Neural cell (in vitro differentiated cells): Measurements from ENCODE around the gene LCNL1.

Experiments used
- EP300 ChIP-seq: fragments of 450-650 bp; conservative IDR thresholded peaks from 2 replicates; pipeline ENCODE4 v1.6.1; 2014; ENCODE audit warnings: antibody characterized with exemption, mild to moderate bottlenecking, moderate library complexity; ENCODE audit not compliant: poor library complexity, severe bottlenecking
- POLR2AphosphoS5 ChIP-seq: IDR thresholded peaks from 2 replicates; pipeline ENCODE4 v1.6.1; 2012
- TF ChIP-seq, protein P1 (sequence below): fragments of 450-650 bp; IDR thresholded peaks from 2 replicates; pipeline ENCODE4 v1.5.1; 2014; ENCODE audit warnings: antibody characterized with exemption, mild to moderate bottlenecking, moderate library complexity; ENCODE audit not compliant: poor library complexity, severe bottlenecking

DNA sequence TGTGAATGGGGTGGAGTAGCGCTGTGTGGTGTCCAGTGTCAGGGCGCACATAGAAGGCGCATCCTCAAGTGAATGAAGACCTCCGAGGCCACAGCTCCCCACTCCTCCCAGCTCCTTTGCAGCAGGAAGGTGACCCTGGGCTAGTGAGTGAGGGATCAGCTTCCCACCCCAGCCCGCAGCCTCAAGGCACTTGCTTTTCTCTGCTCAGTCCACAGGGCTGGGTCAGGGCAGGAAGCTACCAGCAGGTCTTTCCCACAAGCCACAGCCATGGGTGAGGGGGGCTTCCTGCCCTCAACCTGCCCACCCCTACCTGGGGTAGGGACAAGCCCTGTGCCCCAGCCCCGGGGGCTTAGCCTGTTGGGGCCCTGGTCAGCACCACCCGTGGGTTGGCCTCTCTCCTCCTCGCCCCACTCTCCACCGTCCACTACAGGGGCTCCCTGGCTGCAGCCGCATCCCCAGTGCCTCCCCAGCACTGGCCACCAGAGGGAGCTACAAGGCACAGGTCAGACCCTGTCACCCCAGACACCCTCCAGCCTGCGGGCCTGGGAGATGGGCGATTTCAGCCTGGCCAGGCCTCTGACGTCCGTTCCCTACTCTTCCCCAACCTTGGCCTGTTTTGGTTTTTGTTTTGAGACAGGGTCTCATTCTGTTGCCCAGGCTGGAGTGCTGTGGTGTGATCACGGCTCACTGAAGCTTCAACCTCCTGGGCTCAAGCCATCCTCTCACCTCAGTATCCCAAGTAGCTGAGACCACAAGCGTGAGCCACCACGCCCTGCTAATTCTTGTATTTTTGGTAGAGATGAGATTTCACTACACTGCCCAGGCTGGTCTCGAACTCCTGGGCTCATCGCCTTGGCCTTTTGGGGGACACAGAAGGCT is 46.5 kb downstream of the LCNL1 start:
- TF ChIP-seq, protein P1, sequence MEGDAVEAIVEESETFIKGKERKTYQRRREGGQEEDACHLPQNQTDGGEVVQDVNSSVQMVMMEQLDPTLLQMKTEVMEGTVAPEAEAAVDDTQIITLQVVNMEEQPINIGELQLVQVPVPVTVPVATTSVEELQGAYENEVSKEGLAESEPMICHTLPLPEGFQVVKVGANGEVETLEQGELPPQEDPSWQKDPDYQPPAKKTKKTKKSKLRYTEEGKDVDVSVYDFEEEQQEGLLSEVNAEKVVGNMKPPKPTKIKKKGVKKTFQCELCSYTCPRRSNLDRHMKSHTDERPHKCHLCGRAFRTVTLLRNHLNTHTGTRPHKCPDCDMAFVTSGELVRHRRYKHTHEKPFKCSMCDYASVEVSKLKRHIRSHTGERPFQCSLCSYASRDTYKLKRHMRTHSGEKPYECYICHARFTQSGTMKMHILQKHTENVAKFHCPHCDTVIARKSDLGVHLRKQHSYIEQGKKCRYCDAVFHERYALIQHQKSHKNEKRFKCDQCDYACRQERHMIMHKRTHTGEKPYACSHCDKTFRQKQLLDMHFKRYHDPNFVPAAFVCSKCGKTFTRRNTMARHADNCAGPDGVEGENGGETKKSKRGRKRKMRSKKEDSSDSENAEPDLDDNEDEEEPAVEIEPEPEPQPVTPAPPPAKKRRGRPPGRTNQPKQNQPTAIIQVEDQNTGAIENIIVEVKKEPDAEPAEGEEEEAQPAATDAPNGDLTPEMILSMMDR: peak; percentile 72
- TF ChIP-seq EP300: no peak
- no peak for TF ChIP-seq POLR2AphosphoS5
